Tibial artery (tissue), 4 donors: ENCODE results near the gene COPB1.

Source experiments
- DNase-seq, 2 donors: peaks; one replicate each; pipeline ENCODE4 v3.0.0-alpha.2; 2019
- H3K27ac ChIP-seq, 2 donors: fragments of 200-600 bp; sonication (generic) in 1 of 2; 1 replicate in 1 of 2; 2 replicates in 1 of 2; pipeline ENCODE4 v1.5.1; 2018 to 2019; ENCODE audit warnings: mild to moderate bottlenecking in 1 of 2
- H3K27me3 ChIP-seq, 2 donors: fragments of 200-600 bp; sonication (generic) in 1 of 2; one replicate each; pipeline versions ENCODE4 v1.5.1 to v1.6.0; 2016 to 2019
- H3K36me3 ChIP-seq, 3 donors: fragments of 200-600 bp; sonication (generic) in 2 of 3; one replicate each; pipeline ENCODE4 v1.5.1; 2016 to 2019; ENCODE audit warnings: mild to moderate bottlenecking in 2 of 3
- H3K4me1 ChIP-seq, 4 donors: fragments of 200-600 bp; sonication (generic) in 2 of 4; 1 replicate in 3 of 4; 2 replicates in 1 of 4; pipeline ENCODE4 v1.5.1; 2016 to 2019
- H3K4me3 ChIP-seq, 2 donors: fragments of 200-600 bp; sonication (generic) in 1 of 2; 1 replicate in 1 of 2; 2 replicates in 1 of 2; pipeline ENCODE4 v1.5.1; 2018 to 2019; ENCODE audit warnings: mild to moderate bottlenecking in 2 of 2
- H3K9me3 ChIP-seq, 3 donors: fragments of 200-600 bp; sonication (generic) in 1 of 3; one replicate each; pipeline ENCODE4 v1.5.1; 2016 to 2019
- CTCF ChIP-seq, 2 experiments: fragments of 200-600 bp in 1 of 2; fragments of 450-650 bp in 1 of 2; IDR thresholded peaks; one replicate each; pipeline ENCODE4 v1.5.1; 2017 to 2019; ENCODE audit warnings: antibody characterized with exemption in 2 of 2, mild to moderate bottlenecking in 1 of 2, moderate library complexity in 1 of 2
- intact Hi-C: fragments of 100-400 bp; cut with DNase I; formaldehyde crosslinking; loops from one replicate; pipeline ENCODE4 v1.15.0; 2023; ENCODE audit warnings: low total_unique reads

COPB1 gene

GRCh38 chr11:14520747-14521151 is 21.1 kb upstream of the COPB1 start:
- Histone ChIP-seq H3K9me3 (no peaks in the 10 kb centered on the region), H3K36me3 (peaks cover 14 to 23% (median 20%) of the 10 kb centered on the region in 3 donors), H3K4me1 (peaks cover 0 to 20% (median 13%) of the 10 kb centered on the region in 4 donors), H3K27me3 (no peaks in the 10 kb centered on the region), H3K27ac (peak overlapping the region; percentile 83 to 84), H3K4me3 (peak overlapping the region; percentile 65 to 78)
- intact Hi-C loops: loop anchor here (5.0 kb wide), 1 partner anchor 377 kb away; no protein-coding TSS in a partner anchor
- no peak for DNase-seq
- no peak for TF ChIP-seq CTCF (IDR thresholded peaks at IDR 0.05)

DNA sequence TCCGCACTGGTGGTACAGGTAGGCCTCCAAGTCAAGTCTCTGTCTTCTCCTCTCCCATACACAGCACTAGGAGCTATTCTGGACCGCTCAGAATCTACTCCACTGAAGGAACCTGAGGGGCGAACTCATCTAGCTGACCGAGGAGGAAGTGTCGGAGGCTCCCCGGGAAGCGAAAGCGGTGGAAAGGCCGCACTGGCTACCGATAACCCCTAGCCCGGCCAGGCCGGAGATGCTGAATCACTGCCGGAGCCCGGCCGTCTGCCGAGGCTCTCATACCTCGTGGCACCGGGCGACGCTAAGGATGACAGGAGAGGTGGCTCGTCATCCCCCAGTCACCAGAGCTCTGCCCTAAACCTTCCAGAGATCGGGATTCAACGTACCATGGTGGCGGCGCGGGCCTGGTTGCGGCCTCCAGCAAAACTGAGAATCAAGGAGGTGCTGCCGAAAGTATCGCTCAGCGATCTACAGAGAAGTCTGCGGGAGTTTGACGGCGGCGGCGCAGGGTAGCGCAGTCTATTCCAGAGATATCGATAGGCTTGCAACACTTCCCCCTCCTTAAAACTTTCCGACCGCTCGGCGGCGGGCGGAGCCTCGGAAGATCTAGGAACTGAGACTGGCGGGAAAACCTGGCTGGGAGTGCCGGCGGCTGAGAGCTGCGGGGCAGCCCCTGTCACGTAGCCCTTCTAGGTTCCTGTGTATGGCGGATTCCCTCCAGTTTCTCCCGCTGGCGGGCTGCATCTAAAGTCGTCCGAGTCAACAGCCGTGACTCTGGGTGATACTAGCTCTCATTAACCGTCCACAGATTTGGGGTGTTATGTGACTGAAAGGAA is 20.5 kb upstream of the COPB1 start, which contains the start of gene PSMA1:
Gene PSMA1 (minus strand): TSS at position 470 of the 830 bp plus-strand sequence. CDS start 87 bp downstream, at position 383.
- intact Hi-C loops: loop anchor here (5.0 kb wide), 1 partner anchor 377 kb away; no protein-coding TSS in a partner anchor
- H3K27ac ChIP-seq: peak within 1 kb of the TSS; percentile 83 to 84
- no peaks in the 10 kb centered on the region for H3K9me3 ChIP-seq
- no peaks in the 10 kb centered on the region for H3K27me3 ChIP-seq
- peaks cover 0 to 20% (median 13%) of the 10 kb centered on the region in 4 donors for H3K4me1 ChIP-seq
- peak within 1 kb of the TSS; percentile 65 to 78 for H3K4me3 ChIP-seq
- peak; percentile 96 to 97 for DNase-seq
- peak; percentile 53 to 78 for TF ChIP-seq CTCF (IDR thresholded peaks at IDR 0.05)
- peaks cover 17 to 29% (median 26%) of the 10 kb centered on the region in 3 donors for H3K36me3 ChIP-seq

- peak overlapping the region; percentile 83 to 84 for H3K27ac ChIP-seq
- no peaks in the 10 kb centered on the region for H3K9me3 ChIP-seq
- intact Hi-C loops: no loop called here
- no peaks in the 10 kb centered on the region for H3K27me3 ChIP-seq
- peaks cover 0 to 20% (median 13%) of the 10 kb centered on the region in 4 donors for H3K4me1 ChIP-seq
- peaks cover 23 to 35% (median 32%) of the 10 kb centered on the region in 3 donors for H3K36me3 ChIP-seq
- TF ChIP-seq CTCF (IDR thresholded peaks at IDR 0.05): no peak
- peak overlapping the region; percentile 65 to 78 for H3K4me3 ChIP-seq
- no peak for DNase-seq
Observed at GRCh38 chr11:14519597-14519916, 19.9 kb upstream of the COPB1 start.

DNA sequence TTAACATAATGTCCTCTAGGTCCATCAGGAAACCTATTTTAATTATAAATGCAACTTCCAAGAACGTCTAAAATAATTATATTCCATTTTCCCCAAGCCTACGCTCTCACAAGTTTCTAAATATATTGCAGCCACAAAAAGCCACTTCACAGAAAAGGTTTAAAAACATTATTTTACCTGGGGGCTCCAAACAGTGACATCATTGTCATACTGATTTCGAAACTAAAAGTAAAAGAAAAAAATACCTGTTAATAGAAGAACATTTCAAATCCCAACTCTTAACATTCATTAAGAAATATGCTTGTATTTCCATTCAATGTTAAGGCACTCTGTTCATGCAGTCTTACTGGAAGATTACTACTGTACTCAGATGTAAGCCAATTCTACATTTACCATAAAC is 19.2 kb upstream of the COPB1 start:
- no peak for DNase-seq
- TF ChIP-seq CTCF (IDR thresholded peaks at IDR 0.05): no peak
- intact Hi-C loops: no loop called here
- Histone ChIP-seq H3K4me3 (peak overlapping the region; percentile 65 to 78), H3K27me3 (no peaks in the 10 kb centered on the region), H3K9me3 (no peaks in the 10 kb centered on the region), H3K4me1 (peaks cover 0 to 20% (median 13%) of the 10 kb centered on the region in 4 donors), H3K36me3 (peaks cover 30 to 42% (median 40%) of the 10 kb centered on the region in 3 donors), H3K27ac (peak overlapping the region in 1 of 2 donors; percentile 84)

DNA sequence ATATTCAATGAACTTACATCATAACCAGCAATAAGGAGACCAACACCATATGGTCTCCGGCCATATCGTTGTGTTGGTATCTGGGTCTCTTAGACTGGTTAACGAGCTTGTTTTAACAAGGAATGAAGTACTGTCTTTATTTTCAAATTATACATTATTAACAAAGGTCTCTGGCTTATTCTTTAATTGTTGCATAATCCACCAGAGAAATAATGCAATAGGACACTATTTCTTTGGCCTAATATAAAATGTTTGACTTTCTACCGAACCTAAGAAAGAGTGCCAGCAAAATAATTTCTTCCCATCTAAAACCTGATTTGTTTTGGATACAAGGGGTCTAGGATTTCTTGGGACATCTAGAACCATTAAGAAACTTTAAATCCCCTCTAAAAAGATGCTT is 14.2 kb upstream of the COPB1 start:
- H3K4me1 ChIP-seq: peaks cover 0 to 9% (median 6%) of the 10 kb centered on the region in 4 donors
- H3K27ac ChIP-seq: no peak overlapping the region

More for the DNA sequence above, 14.2 kb upstream of the COPB1 start:
- TF ChIP-seq CTCF (IDR thresholded peaks at IDR 0.05): no peak
- H3K4me3 ChIP-seq: no peak overlapping the region
- no peaks in the 10 kb centered on the region for H3K9me3 ChIP-seq
- peaks cover 79 to 91% (median 87%) of the 10 kb centered on the region in 3 donors for H3K36me3 ChIP-seq
- intact Hi-C loops: no loop called here
- no peaks in the 10 kb centered on the region for H3K27me3 ChIP-seq
- DNase-seq: no peak
